Stimulated activated effector memory CD8-positive, alpha-beta T cell treated with anti-CD3 and anti-CD28 coated beads, Interleukin-12 subunit alpha, Interleukin-12 subunit beta, amount 100 ng/mL, for 72 hours (primary cell): ENCODE measurements around the gene KLRG1.

Experiments
- ATAC-seq: fragments of 150-1000 bp; cut with Tn5 transposase; 2 replicates; pipeline ENCODE4 v1.10.0; 2021
- DNase-seq, 2 donors: peaks; one replicate each; pipeline ENCODE4 v3.0.0; 2021 to 2022; ENCODE audit warnings: low spot score in 2 of 2
- H3K27ac Mint-ChIP-seq: one replicate; pipeline ENCODE4 v1.8.0; 2022; ENCODE audit warnings: mild to moderate bottlenecking, mixed read lengths
- H3K36me3 Mint-ChIP-seq: one replicate; pipeline ENCODE4 v1.8.0; 2022; ENCODE audit warnings: mild to moderate bottlenecking, mixed read lengths
- H3K4me1 Mint-ChIP-seq: one replicate; pipeline ENCODE4 v1.8.0; 2022; ENCODE audit warnings: mixed read lengths
- H3K4me3 Mint-ChIP-seq: one replicate; pipeline ENCODE4 v1.8.0; 2022; ENCODE audit warnings: mild to moderate bottlenecking, mixed read lengths
- H3K9me3 Mint-ChIP-seq: one replicate; pipeline ENCODE4 v1.8.0; 2022; ENCODE audit warnings: mixed read lengths

KLRG1 gene

GRCh38 chr12:8958066-8958465, 31.3 kb upstream of the KLRG1 start:
- no peaks in the 10 kb centered on the region for H3K36me3 Mint-ChIP-seq
- no peak for DNase-seq
- H3K4me1 Mint-ChIP-seq, result peaks cover 44% of the 10 kb centered on the region
- no peak for ATAC-seq
- no peak overlapping the region for H3K27ac Mint-ChIP-seq
- no peak overlapping the region for H3K4me3 Mint-ChIP-seq
- peaks cover 2% of the 10 kb centered on the region for H3K9me3 Mint-ChIP-seq

- Mint-ChIP-seq H3K4me1 (peaks cover 37% of the 10 kb centered on the region), H3K9me3 (peaks cover 5% of the 10 kb centered on the region), H3K27ac (no peak overlapping the region), H3K4me3 (no peak overlapping the region), H3K36me3 (no peaks in the 10 kb centered on the region)
- DNase-seq (no peak), ATAC-seq (no peak)
Measured at GRCh38 chr12:8960176-8960575, 29.2 kb upstream of the KLRG1 start.

- Mint-ChIP-seq H3K9me3 (peaks cover 19% of the 10 kb centered on the region), H3K4me3 (no peak overlapping the region)
Measured at GRCh38 chr12:8968761-8969160, 20.6 kb upstream of the KLRG1 start.

GRCh38 chr12:8969861-8970411, 19.4 kb upstream of the KLRG1 start:
- no peak for ATAC-seq
- Mint-ChIP-seq H3K4me1 (no peaks in the 10 kb centered on the region), H3K4me3 (no peak overlapping the region), H3K27ac (no peak overlapping the region), H3K36me3 (no peaks in the 10 kb centered on the region), H3K9me3 (peaks cover 19% of the 10 kb centered on the region)
- DNase-seq, result no peak

More at GRCh38 chr12:8968761-8969160, 20.6 kb upstream of the KLRG1 start:
- H3K4me1 Mint-ChIP-seq, result peaks cover 6% of the 10 kb centered on the region
- no peak overlapping the region for H3K27ac Mint-ChIP-seq
- H3K36me3 Mint-ChIP-seq, result no peaks in the 10 kb centered on the region
- no peak for ATAC-seq
- no peak for DNase-seq

DNA sequence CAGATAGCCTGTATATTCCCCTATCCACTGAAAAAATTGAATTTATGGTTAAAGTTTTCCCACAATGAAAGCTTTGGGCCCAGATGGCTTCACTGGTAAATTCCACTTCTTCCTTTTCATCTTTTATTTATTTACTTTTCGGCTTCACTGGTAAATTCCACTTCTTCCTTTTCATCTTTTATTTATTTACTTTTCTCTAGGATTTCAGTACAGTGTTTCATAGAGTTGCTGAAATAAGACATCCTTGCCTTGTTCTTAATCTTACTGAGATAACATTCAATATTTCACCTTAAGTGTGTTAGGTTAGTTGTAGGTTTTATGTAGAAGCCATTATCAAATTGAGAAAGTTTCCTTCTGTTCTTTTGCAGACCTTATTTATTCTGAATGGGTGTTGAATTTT, 18.9 kb upstream of the KLRG1 start:
- H3K4me3 Mint-ChIP-seq, result no peak overlapping the region
- H3K36me3 Mint-ChIP-seq, result no peaks in the 10 kb centered on the region
- no peak for DNase-seq
- ATAC-seq, result no peak
- H3K4me1 Mint-ChIP-seq, result peaks cover 3% of the 10 kb centered on the region
- H3K27ac Mint-ChIP-seq, result no peak overlapping the region
- peaks cover 20% of the 10 kb centered on the region for H3K9me3 Mint-ChIP-seq

DNA sequence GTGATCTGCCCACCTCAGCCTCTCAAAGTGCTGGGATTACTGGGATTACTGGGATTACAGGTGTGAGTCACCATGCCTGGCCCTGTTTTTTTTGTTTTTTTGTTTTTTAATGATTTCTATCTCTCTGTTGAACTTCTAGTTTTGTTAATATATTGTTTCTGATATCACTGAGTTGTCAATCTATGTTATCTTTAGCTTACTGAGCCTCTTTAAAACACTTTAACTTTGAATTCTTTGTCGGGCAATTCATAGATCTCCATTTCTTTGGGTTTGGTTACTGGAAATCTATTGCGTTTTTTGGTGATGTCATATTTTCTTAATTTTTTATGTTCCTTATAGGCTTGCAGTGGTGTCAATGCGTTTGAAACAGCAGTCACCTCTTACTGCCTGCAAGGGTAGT, 9.2 kb upstream of the KLRG1 start:
- peaks cover 14% of the 10 kb centered on the region for H3K4me1 Mint-ChIP-seq
- no peak for ATAC-seq
- peak overlapping the region; percentile 35 for H3K27ac Mint-ChIP-seq
- peaks cover 19% of the 10 kb centered on the region for H3K9me3 Mint-ChIP-seq
- no peak for DNase-seq
- no peak overlapping the region for H3K4me3 Mint-ChIP-seq
- H3K36me3 Mint-ChIP-seq, result no peaks in the 10 kb centered on the region

GRCh38 chr12:8985213-8985754, 4.1 kb upstream of the KLRG1 start:
- Mint-ChIP-seq H3K4me3 (no peak overlapping the region), H3K27ac (peak overlapping the region; percentile 46), H3K4me1 (peaks cover 45% of the 10 kb centered on the region), H3K36me3 (peaks cover 6% of the 10 kb centered on the region), H3K9me3 (peaks cover 2% of the 10 kb centered on the region)
- ATAC-seq (no peak), DNase-seq (no peak)

GRCh38 chr12:8987163-8987562, 2.2 kb upstream of the KLRG1 start:
- Mint-ChIP-seq H3K4me3 (peak overlapping the region; percentile 68), H3K36me3 (peaks cover 7% of the 10 kb centered on the region), H3K9me3 (no peaks in the 10 kb centered on the region), H3K4me1 (peaks cover 47% of the 10 kb centered on the region), H3K27ac (peak overlapping the region; percentile 94)
- DNase-seq (no peak), ATAC-seq (no peak)

GRCh38 chr12:8987685-8988084, 1.7 kb upstream of the KLRG1 start:
- peak overlapping the region; percentile 68 for H3K4me3 Mint-ChIP-seq
- H3K27ac Mint-ChIP-seq, result peak overlapping the region; percentile 94
- H3K4me1 Mint-ChIP-seq, result peaks cover 52% of the 10 kb centered on the region
- DNase-seq (no peak), ATAC-seq (peak; percentile 47)
- no peaks in the 10 kb centered on the region for H3K9me3 Mint-ChIP-seq
- peaks cover 12% of the 10 kb centered on the region for H3K36me3 Mint-ChIP-seq

DNA sequence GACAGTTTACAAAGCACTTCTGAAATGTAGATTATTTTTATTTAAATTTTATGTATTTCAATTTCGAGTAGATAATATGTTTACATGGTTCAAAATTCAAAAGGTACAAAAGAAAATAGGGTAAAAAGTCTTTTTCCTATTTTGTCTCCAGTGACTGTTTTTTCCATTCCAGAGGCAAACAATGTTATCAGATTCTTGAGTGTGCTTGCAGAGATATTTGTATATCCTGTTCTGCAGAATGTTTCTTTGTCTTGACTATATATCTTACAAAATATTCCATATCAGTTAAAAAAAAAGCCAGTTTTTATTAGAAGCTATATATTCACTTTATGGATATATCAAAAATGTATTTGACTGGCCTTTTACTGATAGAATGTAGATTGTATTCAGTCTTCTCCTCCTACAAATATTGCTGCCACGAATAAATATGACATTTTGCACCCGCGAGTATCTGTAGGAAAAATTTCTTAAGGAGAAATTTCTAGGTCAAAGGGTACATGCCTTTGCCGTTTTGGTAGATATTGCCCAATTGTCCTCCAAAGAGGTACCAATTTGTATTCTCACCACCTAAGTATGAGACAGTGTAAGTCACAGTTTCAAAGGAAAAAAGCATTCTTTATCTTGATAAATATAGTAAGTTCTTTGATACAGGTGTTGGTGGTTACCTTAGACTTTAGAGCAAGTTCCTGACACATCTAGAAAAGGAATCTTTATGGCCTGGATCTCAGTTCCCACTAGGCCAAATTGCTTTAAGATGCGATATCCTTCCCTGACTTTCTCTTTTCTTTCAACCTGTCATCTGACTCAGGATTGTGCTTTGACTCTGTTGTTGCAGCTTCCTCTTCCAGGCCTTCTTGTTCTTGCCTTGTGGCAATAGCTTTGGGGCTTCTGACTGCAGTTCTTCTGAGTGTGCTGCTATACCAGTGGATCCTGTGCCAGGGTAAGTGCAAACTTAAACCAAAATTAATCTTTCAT, 2.3 kb downstream of the KLRG1 start:
- Mint-ChIP-seq H3K4me1 (peaks cover 67% of the 10 kb centered on the region), H3K36me3 (peaks cover 12% of the 10 kb centered on the region), H3K27ac (peak overlapping the region; percentile 92), H3K4me3 (peak overlapping the region; percentile 68), H3K9me3 (no peaks in the 10 kb centered on the region)
- no peak for DNase-seq
- ATAC-seq, result peak; percentile 27

GRCh38 chr12:8993827-8994226, 4.5 kb downstream of the KLRG1 start:
- H3K4me3 Mint-ChIP-seq, result peak overlapping the region; percentile 68
- H3K27ac Mint-ChIP-seq, result peak overlapping the region; percentile 92
- peaks cover 62% of the 10 kb centered on the region for H3K4me1 Mint-ChIP-seq
- H3K36me3 Mint-ChIP-seq, result peaks cover 19% of the 10 kb centered on the region
- ATAC-seq (no peak), DNase-seq (no peak)
- H3K9me3 Mint-ChIP-seq, result no peaks in the 10 kb centered on the region

GRCh38 chr12:8995021-8995775, 5.9 kb downstream of the KLRG1 start:
- Mint-ChIP-seq H3K36me3 (peaks cover 20% of the 10 kb centered on the region), H3K4me1 (peaks cover 61% of the 10 kb centered on the region), H3K27ac (peak overlapping the region; percentile 92), H3K4me3 (peak overlapping the region; percentile 68), H3K9me3 (no peaks in the 10 kb centered on the region)
- no peak for ATAC-seq
- DNase-seq, result no peak

- DNase-seq (peak in 1 of 2 donors; percentile 25), ATAC-seq (peak; percentile 97)
- peaks cover 73% of the 10 kb centered on the region for H3K4me1 Mint-ChIP-seq
- peaks cover 26% of the 10 kb centered on the region for H3K36me3 Mint-ChIP-seq
- H3K27ac Mint-ChIP-seq, result peak overlapping the region; percentile 92
- no peaks in the 10 kb centered on the region for H3K9me3 Mint-ChIP-seq
- H3K4me3 Mint-ChIP-seq, result peak overlapping the region; percentile 68
Measured at GRCh38 chr12:8996682-8997405, 7.5 kb downstream of the KLRG1 start.

DNA sequence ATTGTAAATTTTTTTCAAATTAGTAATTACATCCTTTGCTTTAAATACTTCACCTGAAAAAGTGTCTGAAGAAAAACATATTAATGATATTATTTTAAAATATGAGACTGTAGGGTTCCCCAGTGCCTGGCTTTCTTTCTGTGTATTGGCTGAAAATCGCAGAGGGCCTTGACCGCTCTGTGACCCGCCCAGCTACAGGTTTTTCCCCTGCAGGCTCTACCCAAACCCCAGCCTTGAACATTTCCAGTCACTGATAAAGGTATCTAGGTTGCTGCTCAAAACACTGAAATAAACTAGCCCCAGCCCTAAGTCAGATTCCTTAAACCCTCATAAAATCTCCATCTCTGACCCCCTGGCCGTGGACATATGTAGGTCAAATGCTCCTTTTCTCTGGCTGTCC, 11.9 kb downstream of the KLRG1 start:
- no peak for DNase-seq
- Mint-ChIP-seq H3K9me3 (no peaks in the 10 kb centered on the region), H3K4me1 (peaks cover 61% of the 10 kb centered on the region), H3K4me3 (peak overlapping the region; percentile 40), H3K27ac (peak overlapping the region; percentile 90), H3K36me3 (peaks cover 20% of the 10 kb centered on the region)
- no peak for ATAC-seq
